Activated CD4-positive, alpha-beta T cell treated with anti-CD3 and anti-CD28 coated beads, Interleukin-2, Interleukin-6, amounts not matched to agents 100 ng/mL and 50 ng/mL, durations not matched to agents 16 hours and 8 hours (primary cell): Measurements from ENCODE around the gene HNRNPUL2.
A peak's percentile ranks its signal among the peaks of the same experiment; 100 is the strongest.

Source experiments
- DNase-seq: peaks from one replicate; pipeline ENCODE4 v3.0.0-alpha.2; 2020

Gene HNRNPUL2

DNA sequence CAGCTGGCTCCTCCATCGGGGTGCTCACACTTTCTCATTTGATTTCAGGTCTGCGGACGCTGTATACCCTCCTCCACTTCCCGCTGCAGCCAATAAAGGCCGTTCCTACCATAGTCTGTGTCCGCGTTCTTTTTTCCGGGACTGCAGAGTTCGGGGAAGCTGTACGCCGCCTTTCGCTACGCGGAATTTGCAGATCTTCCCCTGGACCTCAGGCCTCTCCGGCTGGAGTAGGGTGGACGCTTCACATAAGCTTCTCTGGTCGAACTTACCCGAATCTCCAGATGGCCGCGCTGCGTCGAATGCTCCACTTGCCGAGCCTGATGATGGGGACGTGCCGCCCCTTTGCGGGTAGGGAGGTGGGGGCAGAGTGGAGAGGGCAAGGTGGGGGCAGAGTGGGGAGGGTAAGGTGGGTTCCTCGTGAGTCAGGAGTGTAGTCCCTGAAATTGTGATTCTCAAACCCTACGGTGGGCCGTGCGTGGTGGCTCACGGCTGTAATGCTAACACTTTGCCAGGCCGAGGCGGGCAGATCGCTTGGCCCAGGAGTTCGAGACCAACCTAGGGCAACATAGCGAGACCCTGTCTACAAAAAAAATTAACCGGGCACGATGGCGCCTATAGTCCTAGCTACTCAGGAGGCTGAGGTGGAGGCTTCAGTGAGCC lies 61.5 kb downstream of the HNRNPUL2 start:
- peak; percentile 64 for DNase-seq

GRCh38 chr11:62665075-62665598 lies 62.1 kb downstream of the HNRNPUL2 start, which contains the start of the genes C11orf98 and CSKMT:
Gene C11orf98 (minus strand): TSS chr11:62665210. CDS start chr11:62665169, 41 bp downstream.
Gene CSKMT (plus strand): TSS chr11:62665312. CDS start chr11:62665880, 568 bp downstream.
- DNase-seq: peak; percentile 99

DNA sequence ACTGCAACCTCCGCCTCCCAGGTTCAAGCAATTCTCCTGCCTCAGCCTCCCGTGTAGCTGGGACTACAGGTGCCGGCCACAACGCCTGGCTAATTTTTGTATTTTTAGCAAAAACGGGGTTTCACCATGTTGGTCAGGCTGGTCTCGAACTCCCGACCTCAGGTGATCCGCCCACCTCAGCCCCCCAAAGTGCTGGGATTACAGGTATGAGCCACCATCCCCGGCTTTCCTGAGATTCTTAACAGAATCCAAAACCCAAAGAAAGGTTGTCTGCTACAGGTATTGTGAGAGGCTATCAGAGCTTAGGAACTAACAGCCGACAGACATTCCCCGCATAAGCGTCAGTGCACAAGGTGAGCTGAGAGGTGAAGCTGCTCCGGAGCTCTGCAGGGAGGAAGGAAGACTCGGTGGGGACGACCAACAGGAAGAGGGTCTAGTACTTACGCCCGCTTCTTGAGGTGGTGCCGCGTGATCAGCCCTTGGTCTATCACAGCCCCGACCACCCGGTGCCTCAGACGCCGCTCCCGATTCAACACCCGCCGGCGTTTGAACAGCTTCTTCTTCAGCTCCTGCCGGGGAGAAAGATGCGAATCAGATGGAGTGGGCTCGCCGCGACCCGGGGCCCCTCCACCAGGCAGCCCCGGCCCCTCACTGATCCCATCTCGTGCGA lies 62.7 kb downstream of the HNRNPUL2 start:
- DNase-seq: peak; percentile 59
